Activated CD4-positive, alpha-beta T cell treated with anti-CD3 and anti-CD28 coated beads, Interleukin-2, Interleukin-4, amounts not matched to agents 100 ng/mL and 50 ng/mL, durations not matched to agents 16 hours and 8 hours (primary cell): ENCODE data around the gene CACNA1E.

ENCODE experiments used
- DNase-seq: peaks from one replicate; pipeline ENCODE4 v3.0.0-alpha.2; 2020; ENCODE audit warnings: low spot score

The CACNA1E gene

GRCh38 chr1:181485287-181486097 lies 2.2 kb downstream of the CACNA1E start:
- no peak for DNase-seq

- DNase-seq = no peak
These were observed 2.7 kb downstream of the CACNA1E start for GRCh38 chr1:181486098-181486420.

GRCh38 chr1:181488866-181489265 lies 5.5 kb downstream of the CACNA1E start:
- no peak for DNase-seq

- DNase-seq = no peak
These were observed 7.0 kb downstream of the CACNA1E start for GRCh38 chr1:181490276-181490675.

- DNase-seq = no peak
These were observed 7.7 kb downstream of the CACNA1E start for GRCh38 chr1:181490740-181491712.

- DNase-seq = no peak
These were observed 9.8 kb downstream of the CACNA1E start for GRCh38 chr1:181493166-181493565.

- no peak for DNase-seq
These were observed 10.6 kb downstream of the CACNA1E start for GRCh38 chr1:181493885-181494284.

- DNase-seq = no peak
These were observed 13.4 kb downstream of the CACNA1E start for GRCh38 chr1:181496759-181497158.

- no peak for DNase-seq
These were observed 14.6 kb downstream of the CACNA1E start for GRCh38 chr1:181497870-181498269.

GRCh38 chr1:181499825-181500224 lies 16.5 kb downstream of the CACNA1E start:
- no peak for DNase-seq

GRCh38 chr1:181500636-181501035 lies 17.3 kb downstream of the CACNA1E start:
- DNase-seq = no peak

- DNase-seq = no peak
These were observed 18.3 kb downstream of the CACNA1E start for GRCh38 chr1:181501612-181502011.

- no peak for DNase-seq
These were observed 20.0 kb downstream of the CACNA1E start for GRCh38 chr1:181503171-181503810.

- DNase-seq = peak; percentile 15
These were observed 21.1 kb downstream of the CACNA1E start for GRCh38 chr1:181504399-181504842.

GRCh38 chr1:181506563-181507353 lies 23.4 kb downstream of the CACNA1E start:
- DNase-seq = no peak

- DNase-seq = no peak
These were observed 25.3 kb downstream of the CACNA1E start for GRCh38 chr1:181508486-181509165.

GRCh38 chr1:181513786-181514297 lies 30.5 kb downstream of the CACNA1E start:
- no peak for DNase-seq

- DNase-seq = no peak
These were observed 31.3 kb downstream of the CACNA1E start for GRCh38 chr1:181514298-181515290.

GRCh38 chr1:181516706-181517105 lies 33.4 kb downstream of the CACNA1E start:
- no peak for DNase-seq
